ENCODE results near the gene QRICH1. TPM values are rescaled to one million over a fixed set of nuclear protein-coding genes. Genes with fewer than 3 reads are reported as not detected.
A peak's percentile ranks its signal among the peaks of the same experiment; 100 is the strongest.

QRICH1 gene
- total RNA-seq, 1 experiment from 2014 or later = 57.3 TPM

DNA sequence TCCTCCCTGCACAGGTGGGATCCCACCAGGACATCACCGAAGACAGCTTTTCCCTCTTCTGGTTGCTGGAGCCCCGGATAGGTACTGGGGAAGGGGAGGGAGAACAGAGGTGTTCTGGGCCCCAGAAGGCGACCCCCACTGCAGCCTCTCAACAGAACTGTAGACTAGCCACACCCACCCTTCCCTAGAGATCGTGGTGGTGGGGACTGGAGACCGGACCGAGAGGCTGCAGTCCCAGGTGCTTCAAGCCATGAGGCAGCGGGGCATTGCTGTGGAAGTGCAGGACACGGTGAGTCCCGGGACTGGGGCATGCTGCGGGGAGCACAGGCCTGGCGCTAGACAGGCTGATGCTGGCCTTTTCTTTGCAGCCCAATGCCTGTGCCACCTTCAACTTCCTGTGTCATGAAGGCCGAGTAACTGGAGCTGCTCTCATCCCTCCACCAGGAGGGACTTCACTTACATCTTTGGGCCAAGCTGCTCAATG, 71.1 kb downstream of the QRICH1 start:
- H3K27me3 ChIP-seq (replicated peaks; ENCODE audit: insufficient read depth, low read depth, low read length, poor library complexity) = no peaks in the 10 kb centered on the region
- ChIA-PET POLR2A (ENCODE audit: low non-redundant PET) (no interaction called here), CTCF (no interaction called here)
- BruUV-seq (replicated peaks) = no TSS peak
- TF ChIP-seq EZH2 (IDR thresholded peaks at IDR 0.05; ENCODE audit: borderline replicate concordance, low read depth, low read length, poor library complexity, severe bottlenecking) = no peak
- TF ChIP-seq, protein P1, sequence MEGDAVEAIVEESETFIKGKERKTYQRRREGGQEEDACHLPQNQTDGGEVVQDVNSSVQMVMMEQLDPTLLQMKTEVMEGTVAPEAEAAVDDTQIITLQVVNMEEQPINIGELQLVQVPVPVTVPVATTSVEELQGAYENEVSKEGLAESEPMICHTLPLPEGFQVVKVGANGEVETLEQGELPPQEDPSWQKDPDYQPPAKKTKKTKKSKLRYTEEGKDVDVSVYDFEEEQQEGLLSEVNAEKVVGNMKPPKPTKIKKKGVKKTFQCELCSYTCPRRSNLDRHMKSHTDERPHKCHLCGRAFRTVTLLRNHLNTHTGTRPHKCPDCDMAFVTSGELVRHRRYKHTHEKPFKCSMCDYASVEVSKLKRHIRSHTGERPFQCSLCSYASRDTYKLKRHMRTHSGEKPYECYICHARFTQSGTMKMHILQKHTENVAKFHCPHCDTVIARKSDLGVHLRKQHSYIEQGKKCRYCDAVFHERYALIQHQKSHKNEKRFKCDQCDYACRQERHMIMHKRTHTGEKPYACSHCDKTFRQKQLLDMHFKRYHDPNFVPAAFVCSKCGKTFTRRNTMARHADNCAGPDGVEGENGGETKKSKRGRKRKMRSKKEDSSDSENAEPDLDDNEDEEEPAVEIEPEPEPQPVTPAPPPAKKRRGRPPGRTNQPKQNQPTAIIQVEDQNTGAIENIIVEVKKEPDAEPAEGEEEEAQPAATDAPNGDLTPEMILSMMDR (conservative IDR thresholded peaks at IDR 0.05; ENCODE audit: low read depth, low read length) = no peak
- intact Hi-C loops (cut with micrococcal nuclease; ENCODE audit: unreplicated experiment) = no loop called here
- no peaks in the 10 kb centered on the region for H3K9me3 ChIP-seq (ENCODE audit: low read depth, low read length, poor library complexity, severe bottlenecking)
- peaks cover 21% of the 10 kb centered on the region for H3K36me3 ChIP-seq (ENCODE audit: insufficient read depth, low read length, poor library complexity, severe bottlenecking)
- H3K4me1 ChIP-seq (ENCODE audit: insufficient read depth, low read length, poor library complexity, severe bottlenecking) = peaks cover 3% of the 10 kb centered on the region
- DNase-seq (ENCODE audit: low spot score) = no peak
- H3K4me3 ChIP-seq (ENCODE audit: low read depth, low read length, poor library complexity, severe bottlenecking) = peak overlapping the region; percentile 83
- H3K27ac ChIP-seq (ENCODE audit: low read depth, low read length, poor library complexity, severe bottlenecking) = peak overlapping the region; percentile 96

DNA sequence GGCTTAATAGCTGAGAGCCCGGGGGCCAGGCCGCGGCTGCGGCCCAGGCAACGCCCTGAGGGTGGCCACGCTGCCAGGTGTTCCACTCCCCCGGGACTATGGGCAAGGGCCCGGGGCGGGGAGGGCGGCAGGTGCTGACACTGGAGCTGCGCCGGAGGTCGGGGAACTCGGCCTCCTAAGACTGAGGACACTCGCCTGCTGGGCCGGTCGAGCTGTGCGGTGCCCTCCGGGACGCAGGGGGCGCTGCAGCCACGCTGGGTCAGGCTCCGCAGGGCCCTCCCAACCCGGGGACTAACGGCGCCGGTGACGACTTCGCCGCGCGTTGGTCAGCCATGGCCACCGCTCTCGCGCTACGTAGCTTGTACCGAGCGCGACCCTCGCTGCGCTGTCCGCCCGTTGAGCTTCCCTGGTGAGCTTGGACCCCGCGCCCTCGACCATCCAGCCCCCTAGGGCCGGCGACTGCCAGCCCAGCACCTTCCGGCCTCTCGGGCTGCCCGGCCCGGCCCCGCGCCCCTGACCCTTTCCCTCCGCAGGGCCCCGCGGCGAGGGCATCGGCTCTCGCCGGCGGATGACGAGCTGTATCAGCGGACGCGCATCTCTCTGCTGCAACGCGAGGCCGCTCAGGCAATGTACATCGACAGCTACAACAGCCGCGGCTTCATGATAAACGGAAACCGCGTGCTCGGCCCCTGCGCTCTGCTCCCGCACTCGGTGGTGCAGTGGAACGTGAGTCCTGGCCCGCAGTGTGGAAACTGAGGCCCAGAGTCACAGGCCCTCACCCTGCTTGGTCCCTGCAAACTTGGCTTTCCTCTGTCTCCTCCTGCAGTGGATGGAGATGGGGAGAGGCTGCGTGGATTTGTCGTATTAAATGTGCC, 71.8 kb downstream of the QRICH1 start, which contains the start of gene NDUFAF3:
TSS of gene NDUFAF3 (plus strand) at position 309 of the 875 bp plus-strand sequence. CDS start at position 333, 24 bp downstream.
- H3K4me3 ChIP-seq (ENCODE audit: low read depth, low read length, poor library complexity, severe bottlenecking) = peak within 1 kb of the TSS; percentile 83
- TF ChIP-seq EZH2 (IDR thresholded peaks at IDR 0.05; ENCODE audit: borderline replicate concordance, low read depth, low read length, poor library complexity, severe bottlenecking) = no peak
- TF ChIP-seq, protein P1 (conservative IDR thresholded peaks at IDR 0.05; ENCODE audit: low read depth, low read length) = peak; percentile 77
- ChIA-PET CTCF (interaction anchor here (2.5 kb wide), 1 partner anchor 15 kb away, joined by 14 read pairs; the partner anchor contains the start of gene WDR6), POLR2A (ENCODE audit: low non-redundant PET) (no interaction called here)
- H3K4me1 ChIP-seq (ENCODE audit: insufficient read depth, low read length, poor library complexity, severe bottlenecking) = no peaks in the 10 kb centered on the region
- H3K27ac ChIP-seq (ENCODE audit: low read depth, low read length, poor library complexity, severe bottlenecking) = peak within 1 kb of the TSS; percentile 96
- DNase-seq (ENCODE audit: low spot score) = peak; percentile 85
- peaks cover 21% of the 10 kb centered on the region for H3K36me3 ChIP-seq (ENCODE audit: insufficient read depth, low read length, poor library complexity, severe bottlenecking)
- intact Hi-C loops (cut with micrococcal nuclease; ENCODE audit: unreplicated experiment) = no loop called here
- no TSS peak for BruUV-seq (replicated peaks)
- H3K9me3 ChIP-seq (ENCODE audit: low read depth, low read length, poor library complexity, severe bottlenecking) = no peaks in the 10 kb centered on the region
- H3K27me3 ChIP-seq (replicated peaks; ENCODE audit: insufficient read depth, low read depth, low read length, poor library complexity) = no peaks in the 10 kb centered on the region

DNA sequence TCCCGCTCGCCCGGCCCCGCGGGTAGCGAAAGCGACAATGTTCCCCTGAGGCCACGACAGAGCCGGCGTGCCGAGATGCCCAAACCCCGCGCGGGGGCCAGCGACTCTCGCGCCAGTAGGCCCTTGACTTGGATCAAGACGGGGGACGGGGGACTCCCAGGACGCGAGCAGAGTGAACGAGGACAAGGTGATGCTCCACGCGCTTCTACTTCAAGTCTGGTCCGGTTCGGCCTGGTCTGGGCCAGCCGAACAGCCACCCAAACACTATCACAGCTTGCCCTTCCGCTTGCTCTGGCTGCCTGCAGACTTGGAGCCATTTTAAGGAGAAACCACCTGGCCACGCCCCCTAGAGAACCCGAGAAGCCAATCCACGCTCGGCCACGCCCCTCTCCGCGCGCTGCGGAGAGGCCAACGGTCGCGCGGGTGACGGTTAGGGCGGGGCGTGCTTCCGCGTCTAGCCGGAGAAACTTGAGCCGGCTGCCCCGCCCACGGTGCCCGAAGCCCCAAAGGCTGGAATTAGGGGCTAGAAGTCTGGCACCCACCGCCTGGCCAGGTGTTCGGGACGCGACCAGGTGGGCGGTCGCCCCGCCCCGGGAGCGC, 72.6 kb downstream of the QRICH1 start:
- intact Hi-C loops (cut with micrococcal nuclease; ENCODE audit: unreplicated experiment) = no loop called here
- TF ChIP-seq, protein P1 (conservative IDR thresholded peaks at IDR 0.05; ENCODE audit: low read depth, low read length) = no peak
- no peak for TF ChIP-seq EZH2 (IDR thresholded peaks at IDR 0.05; ENCODE audit: borderline replicate concordance, low read depth, low read length, poor library complexity, severe bottlenecking)
- Histone ChIP-seq H3K36me3 (ENCODE audit: insufficient read depth, low read length, poor library complexity, severe bottlenecking) (peaks cover 18% of the 10 kb centered on the region), H3K27ac (ENCODE audit: low read depth, low read length, poor library complexity, severe bottlenecking) (peak overlapping the region; percentile 96), H3K9me3 (ENCODE audit: low read depth, low read length, poor library complexity, severe bottlenecking) (no peaks in the 10 kb centered on the region), H3K4me1 (ENCODE audit: insufficient read depth, low read length, poor library complexity, severe bottlenecking) (no peaks in the 10 kb centered on the region), H3K4me3 (ENCODE audit: low read depth, low read length, poor library complexity, severe bottlenecking) (peak overlapping the region; percentile 83), H3K27me3 (replicated peaks; ENCODE audit: insufficient read depth, low read depth, low read length, poor library complexity) (no peaks in the 10 kb centered on the region)
- ChIA-PET POLR2A (ENCODE audit: low non-redundant PET) (no interaction called here), CTCF (interaction anchor here (0.6 to 2.5 kb wide), 2 partner anchors 14 to 15 kb away, joined by 3 to 14 read pairs; partner anchors contain the start of gene WDR6)
- no TSS peak for BruUV-seq (replicated peaks)
- DNase-seq (ENCODE audit: low spot score) = peak; percentile 94
